Progenitor cell of endocrine pancreas (in vitro differentiated cells): ENCODE data around the gene TPBG. TPM values are rescaled to one million over a fixed set of nuclear protein-coding genes. Genes with fewer than 3 reads are reported as not detected.
"Not testable (repeated sequence)": the region's sequence is repeated elsewhere in the genome, so short reads cannot be mapped to it uniquely, and the experiment has no call there.

Source experiments
- DNase-seq: peaks from one replicate; pipeline ENCODE4 v3.0.0; 2021; ENCODE audit warnings: low spot score; ENCODE audit not compliant: unreplicated experiment
- H3K27ac Mint-ChIP-seq: 2 replicates; pipeline ENCODE4 v1.8.0; 2021; ENCODE audit warnings: mild to moderate bottlenecking, moderate library complexity, mixed read lengths
- H3K27me3 Mint-ChIP-seq: 2 replicates; pipeline ENCODE4 v1.8.0; 2021; ENCODE audit warnings: mixed read lengths
- H3K36me3 Mint-ChIP-seq: 2 replicates; pipeline ENCODE4 v1.8.0; 2022; ENCODE audit warnings: mixed read lengths; ENCODE audit not compliant: insufficient read depth
- H3K4me1 Mint-ChIP-seq: 2 replicates; pipeline ENCODE4 v1.8.0; 2021; ENCODE audit warnings: low read depth, mixed read lengths
- H3K4me3 Mint-ChIP-seq: 2 replicates; pipeline ENCODE4 v1.8.0; 2021; ENCODE audit warnings: low read depth, mild to moderate bottlenecking, moderate library complexity, mixed read lengths
- H3K9me3 Mint-ChIP-seq: 2 replicates; pipeline ENCODE4 v1.8.0; 2021; ENCODE audit warnings: low read depth, mixed read lengths
- CTCF ChIP-seq: fragments of 200-600 bp; sonication (generic); IDR thresholded peaks from one replicate; pipeline ENCODE4 v1.5.0; 2021; ENCODE audit warnings: antibody characterized with exemption, mild to moderate bottlenecking; ENCODE audit not compliant: unreplicated experiment
- total RNA-seq: library from RNA; stranded (reverse); gene quantifications from 2 replicates; pipeline ENCODE4 v1.2.1, GENCODE V29; 2021

Gene TPBG
- total RNA-seq, 1 donor from 2014 or later: 32.0 TPM

- Mint-ChIP-seq H3K4me1 (peaks cover 5% of the 10 kb centered on the region), H3K27ac (no peak overlapping the region), H3K36me3 (no peaks in the 10 kb centered on the region), H3K27me3 (no peaks in the 10 kb centered on the region), H3K9me3 (no peaks in the 10 kb centered on the region), H3K4me3 (no peak overlapping the region)
- DNase-seq: no peak
- no peak for TF ChIP-seq CTCF
Measured at GRCh38 chr6:82385961-82386360, 22.3 kb downstream of the TPBG start.

DNA sequence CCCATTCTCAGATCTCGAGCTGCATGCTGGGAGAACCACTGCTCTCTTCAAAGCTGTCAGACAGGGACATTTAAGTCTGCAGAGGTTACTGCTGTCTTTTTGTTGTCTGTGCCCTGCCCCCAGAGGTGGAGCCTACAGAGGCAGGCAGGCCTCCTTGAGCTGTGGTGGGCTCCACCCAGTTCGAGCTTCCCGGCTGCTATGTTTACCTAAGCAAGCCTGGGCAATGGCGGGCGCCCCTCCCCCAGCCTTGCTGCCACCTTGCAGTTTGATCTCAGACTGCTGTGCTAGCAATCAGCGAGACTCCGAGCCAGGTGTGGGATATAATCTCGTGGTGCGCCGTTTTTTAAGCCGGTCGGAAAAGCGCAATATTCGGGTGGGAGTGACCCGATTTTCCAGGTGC is 31.2 kb downstream of the TPBG start:
- not testable (repeated sequence) for H3K36me3 Mint-ChIP-seq, H3K27ac Mint-ChIP-seq, H3K4me3 Mint-ChIP-seq, H3K27me3 Mint-ChIP-seq, H3K9me3 Mint-ChIP-seq, DNase-seq
- peaks cover 10% of the 10 kb centered on the region for H3K4me1 Mint-ChIP-seq

DNA sequence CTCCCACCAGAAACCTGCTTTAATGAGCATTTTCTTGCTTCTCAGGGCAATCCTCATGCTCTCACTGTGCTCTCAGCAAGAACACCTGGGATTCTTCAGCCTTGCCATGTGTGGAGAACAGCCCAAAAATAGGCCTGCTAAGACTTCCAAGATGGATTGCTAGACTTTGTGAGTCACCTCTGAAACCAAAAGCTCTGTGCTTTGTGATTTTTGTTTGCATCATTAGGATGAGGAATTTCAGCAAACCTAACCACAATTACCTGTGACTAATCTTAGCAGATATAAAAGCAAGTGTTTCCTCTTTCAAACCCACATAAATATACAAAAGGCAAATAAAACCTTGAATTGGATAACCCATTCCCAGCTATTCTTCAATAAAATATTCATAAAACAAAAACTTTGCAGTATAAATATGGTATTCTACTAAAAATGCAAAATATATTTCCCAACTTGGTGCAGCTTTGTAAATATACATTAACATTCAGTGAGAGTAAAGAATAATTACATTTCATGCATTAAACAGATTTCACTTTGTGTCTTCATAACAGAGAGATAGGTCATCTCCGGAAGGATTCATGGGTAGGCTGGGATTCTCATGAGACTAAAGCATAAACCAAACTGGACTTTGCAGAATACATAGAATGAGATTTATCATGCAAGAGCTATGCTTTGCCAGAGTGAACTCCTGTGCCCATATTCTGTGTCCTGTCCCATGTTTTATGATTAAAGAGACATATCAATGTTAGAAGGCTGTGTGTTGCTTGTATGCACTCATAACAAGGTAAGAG is 33.5 kb downstream of the TPBG start:
- no peak for DNase-seq
- no peak overlapping the region for H3K4me3 Mint-ChIP-seq
- no peaks in the 10 kb centered on the region for H3K36me3 Mint-ChIP-seq
- no peaks in the 10 kb centered on the region for H3K27me3 Mint-ChIP-seq
- TF ChIP-seq CTCF: no peak
- peak overlapping the region; percentile 33 for H3K27ac Mint-ChIP-seq
- H3K9me3 Mint-ChIP-seq: no peaks in the 10 kb centered on the region
- peaks cover 10% of the 10 kb centered on the region for H3K4me1 Mint-ChIP-seq

GRCh38 chr6:82397962-82398692 is 34.5 kb downstream of the TPBG start:
- no peak overlapping the region for H3K4me3 Mint-ChIP-seq
- no peaks in the 10 kb centered on the region for H3K9me3 Mint-ChIP-seq
- no peak for DNase-seq
- no peaks in the 10 kb centered on the region for H3K27me3 Mint-ChIP-seq
- no peak for TF ChIP-seq CTCF
- H3K4me1 Mint-ChIP-seq: peaks cover 10% of the 10 kb centered on the region
- no peak overlapping the region for H3K27ac Mint-ChIP-seq
- no peaks in the 10 kb centered on the region for H3K36me3 Mint-ChIP-seq

- no peaks in the 10 kb centered on the region for H3K27me3 Mint-ChIP-seq
- H3K36me3 Mint-ChIP-seq: no peaks in the 10 kb centered on the region
- H3K4me1 Mint-ChIP-seq: no peaks in the 10 kb centered on the region
- no peaks in the 10 kb centered on the region for H3K9me3 Mint-ChIP-seq
- no peak for DNase-seq
- no peak overlapping the region for H3K27ac Mint-ChIP-seq
- H3K4me3 Mint-ChIP-seq: no peak overlapping the region
- no peak for TF ChIP-seq CTCF
Measured at GRCh38 chr6:82408952-82409431, 45.4 kb downstream of the TPBG start.
